ENCODE results near the gene MICAL2. TPM values are rescaled to one million over a fixed set of nuclear protein-coding genes. Genes with fewer than 3 reads are reported as not detected.

MICAL2 gene
- total and polyA plus RNA-seq, 2 donors (not counting 3 experiments of a cell fraction or from before 2014, with no cell fraction given) = 67.6 to 200 TPM

DNA sequence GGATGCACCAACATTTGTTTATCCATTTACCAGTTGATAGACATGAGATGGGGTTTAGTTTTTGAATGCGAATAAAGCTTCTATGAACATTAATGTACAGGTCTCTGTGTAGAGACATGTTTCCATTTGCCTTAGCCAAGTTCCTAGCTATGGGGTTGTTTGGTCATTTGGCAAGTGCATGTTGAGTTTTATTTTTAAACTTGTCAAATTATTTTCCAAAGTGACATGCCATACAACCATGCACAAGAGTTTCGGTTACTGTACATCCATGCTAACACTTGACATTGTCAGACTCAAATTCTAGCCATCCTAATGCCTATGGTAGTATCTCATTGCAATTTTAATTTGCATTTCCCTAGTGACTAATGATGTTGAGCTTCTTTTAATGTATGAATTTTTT lies 196.4 kb downstream of the MICAL2 start:
- Histone ChIP-seq H3K36me3 (ENCODE audit: control insufficient read depth in 2 of 2, extremely low read depth in 1 of 2, insufficient read depth in 2 of 2, low read length in 2 of 2) (no peaks in the 10 kb centered on the region), H3K79me2 (ENCODE audit: control insufficient read depth, insufficient read depth, low read length) (no peaks in the 10 kb centered on the region), H4K20me1 (replicated peaks; ENCODE audit: control insufficient read depth, extremely low read depth, insufficient read depth, low read length) (no peaks in the 10 kb centered on the region), H3K9me3 (replicated peaks; ENCODE audit: control insufficient read depth, insufficient read depth, low read length) (no peaks in the 10 kb centered on the region), H3K27ac (ENCODE audit: insufficient read depth, low read depth, low read length) (no peak overlapping the region), H3K9ac (replicated peaks; ENCODE audit: extremely low read depth, insufficient read depth, low read length) (no peak overlapping the region), H3K4me3 (replicated peaks in 1 of 3; ENCODE audit: insufficient read depth in 1 of 3, low read depth in 1 of 3, low read length in 3 of 3) (no peak overlapping the region), H3K9me1 (replicated peaks; ENCODE audit: control insufficient read depth, extremely low read depth, insufficient read depth, low read length) (no peaks in the 10 kb centered on the region), H3K27me3 (ENCODE audit: control insufficient read depth in 2 of 2, insufficient read depth in 2 of 2, low read length in 2 of 2) (peaks cover 0 to 1% of the 10 kb centered on the region in 2 experiments), H2AFZ (ENCODE audit: low read depth, low read length) (no peak overlapping the region), H3K4me1 (ENCODE audit: control insufficient read depth, extremely low read depth, insufficient read depth, low read length) (no peaks in the 10 kb centered on the region), H3K4me2 (ENCODE audit: insufficient read depth, low read length) (no peak overlapping the region)
- DNase-seq (ENCODE audit: low read depth, low spot score) = no peak
- BruUV-seq (replicated peaks) = no TSS peak
- FAIRE-seq = no peak
- CTCF ChIA-PET = interaction anchor here (1.7 to 5.1 kb wide), 2 partner anchors 9 to 18 kb away, joined by 3 to 22 read pairs; no protein-coding TSS in a partner anchor
- POLR2A ChIA-PET = no interaction called here
- dilution Hi-C loops (cut with MboI; ENCODE audit: extremely low pct_ligation_motif_present, low sequenced_read_pairs) = no loop called here
- no peak for TF ChIP-seq JUN (IDR thresholded peaks at IDR 0.05; ENCODE audit: borderline replicate concordance, insufficient read depth, insufficient read length, low read depth)
- TF ChIP-seq, protein P1, sequence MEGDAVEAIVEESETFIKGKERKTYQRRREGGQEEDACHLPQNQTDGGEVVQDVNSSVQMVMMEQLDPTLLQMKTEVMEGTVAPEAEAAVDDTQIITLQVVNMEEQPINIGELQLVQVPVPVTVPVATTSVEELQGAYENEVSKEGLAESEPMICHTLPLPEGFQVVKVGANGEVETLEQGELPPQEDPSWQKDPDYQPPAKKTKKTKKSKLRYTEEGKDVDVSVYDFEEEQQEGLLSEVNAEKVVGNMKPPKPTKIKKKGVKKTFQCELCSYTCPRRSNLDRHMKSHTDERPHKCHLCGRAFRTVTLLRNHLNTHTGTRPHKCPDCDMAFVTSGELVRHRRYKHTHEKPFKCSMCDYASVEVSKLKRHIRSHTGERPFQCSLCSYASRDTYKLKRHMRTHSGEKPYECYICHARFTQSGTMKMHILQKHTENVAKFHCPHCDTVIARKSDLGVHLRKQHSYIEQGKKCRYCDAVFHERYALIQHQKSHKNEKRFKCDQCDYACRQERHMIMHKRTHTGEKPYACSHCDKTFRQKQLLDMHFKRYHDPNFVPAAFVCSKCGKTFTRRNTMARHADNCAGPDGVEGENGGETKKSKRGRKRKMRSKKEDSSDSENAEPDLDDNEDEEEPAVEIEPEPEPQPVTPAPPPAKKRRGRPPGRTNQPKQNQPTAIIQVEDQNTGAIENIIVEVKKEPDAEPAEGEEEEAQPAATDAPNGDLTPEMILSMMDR (IDR thresholded peaks at IDR 0.05; ENCODE audit: extremely low read depth in 1 of 2, insufficient read depth in 1 of 2, low read depth in 1 of 2, low read length in 2 of 2) = no peak
- TF ChIP-seq, protein P2, sequence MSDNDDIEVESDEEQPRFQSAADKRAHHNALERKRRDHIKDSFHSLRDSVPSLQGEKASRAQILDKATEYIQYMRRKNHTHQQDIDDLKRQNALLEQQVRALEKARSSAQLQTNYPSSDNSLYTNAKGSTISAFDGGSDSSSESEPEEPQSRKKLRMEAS (IDR thresholded peaks at IDR 0.05; ENCODE audit: insufficient read depth, insufficient read length) = no peak
- TF ChIP-seq GATA2 (IDR thresholded peaks at IDR 0.05; ENCODE audit: insufficient read depth, insufficient read length, low read depth, low read length) = no peak
- no peak for TF ChIP-seq FOS (IDR thresholded peaks at IDR 0.05; ENCODE audit: borderline replicate concordance, insufficient read depth, low read length)
- TF ChIP-seq EZH2 (IDR thresholded peaks at IDR 0.05; ENCODE audit: borderline replicate concordance, low read depth, low read length, severe bottlenecking) = no peak
- TF ChIP-seq MYC (IDR thresholded peaks at IDR 0.05; ENCODE audit: low read depth, low read length) = no peak
- no peak for TF ChIP-seq POLR2A (IDR thresholded peaks at IDR 0.05; ENCODE audit: low read depth, low read length)
- TF ChIP-seq POLR2AphosphoS5 (IDR thresholded peaks at IDR 0.05; ENCODE audit: insufficient read depth, low read depth, low read length) = no peak
- intact Hi-C loops (cut with micrococcal nuclease) = no loop called here

Measured in endothelial cell of umbilical vein (primary cell).